OCI-LY1 (cell line): Measurements from ENCODE around the gene DDR2.

Source experiments
- H2AFZ ChIP-seq: fragments of 200-600 bp; sonication (generic), shearing (Covaris generic); 2 replicates; pipeline ENCODE4 v1.6.0; 2014; ENCODE audit warnings: antibody characterized with exemption, mild to moderate bottlenecking, low read length
- H3F3A ChIP-seq: fragments of 200-600 bp; sonication (generic), shearing (Covaris generic); 2 replicates; pipeline ENCODE4 v1.6.0; 2014; ENCODE audit warnings: mild to moderate bottlenecking, antibody characterized with exemption, low read length, moderate library complexity; ENCODE audit not compliant: insufficient read depth
- H3K27ac ChIP-seq: fragments of 200-600 bp; sonication (generic); 2 replicates; pipeline ENCODE4 v1.5.1; 2014; ENCODE audit warnings: low read length, mixed run types, mild to moderate bottlenecking, low read depth; ENCODE audit not compliant: poor library complexity, severe bottlenecking
- H3K27me3 ChIP-seq: fragments of 200-600 bp; sonication (generic); 2 replicates; pipeline ENCODE4 v1.6.0; 2014; ENCODE audit warnings: antibody characterized with exemption, mild to moderate bottlenecking, low read length, moderate library complexity; ENCODE audit not compliant: insufficient read depth
- H3K36me3 ChIP-seq: fragments of 200-600 bp; sonication (generic); 2 replicates; pipeline ENCODE4 v1.6.1; 2014; ENCODE audit warnings: mild to moderate bottlenecking, antibody characterized with exemption, low read length, moderate library complexity, mixed read lengths; ENCODE audit not compliant: insufficient read depth
- H3K4me1 ChIP-seq: fragments of 200-600 bp; sonication (generic); 2 replicates; pipeline ENCODE4 v1.5.1; 2014; ENCODE audit warnings: mild to moderate bottlenecking, low read length, moderate library complexity; ENCODE audit not compliant: insufficient read depth, severe bottlenecking
- H3K4me2 ChIP-seq: fragments of 200-600 bp; sonication (generic), shearing (Covaris generic); 2 replicates; pipeline ENCODE4 v1.6.1; 2014; ENCODE audit warnings: low read length
- H3K4me3 ChIP-seq: fragments of 200-600 bp; sonication (generic); 2 replicates; pipeline ENCODE4 v1.5.1; 2014; ENCODE audit warnings: low read length, low read depth, mild to moderate bottlenecking, mixed read lengths; ENCODE audit not compliant: poor library complexity, severe bottlenecking
- H3K79me2 ChIP-seq: fragments of 200-600 bp; shearing (Covaris generic); 2 replicates; pipeline ENCODE4 v1.6.1; 2016; ENCODE audit warnings: mixed run types, low read length, mixed read lengths; ENCODE audit not compliant: insufficient read depth
- H3K9ac ChIP-seq: fragments of 200-600 bp; sonication (generic), shearing (Covaris generic); 2 replicates; pipeline ENCODE4 v1.6.1; 2014; ENCODE audit warnings: mild to moderate bottlenecking, low read length, mixed read lengths
- H3K9me2 ChIP-seq: fragments of 200-600 bp; sonication (generic), shearing (Covaris generic); 2 replicates; pipeline ENCODE4 v1.6.1; 2014; ENCODE audit warnings: low read depth, mild to moderate bottlenecking, low read length, mixed read lengths
- H3K9me3 ChIP-seq: fragments of 200-600 bp; shearing (Covaris generic); 2 replicates; pipeline ENCODE4 v1.6.1; 2014; ENCODE audit warnings: low read length, mixed read lengths
- H4K20me1 ChIP-seq: fragments of 200-600 bp; sonication (generic), shearing (Covaris generic); 2 replicates; pipeline ENCODE4 v1.6.0; 2016; ENCODE audit warnings: mild to moderate bottlenecking, low read length; ENCODE audit not compliant: insufficient read depth
- CTCF ChIP-seq: fragments of 200-600 bp; sonication (generic), shearing (Covaris generic); IDR thresholded peaks from 2 replicates; pipeline ENCODE4 v1.5.1; 2017; ENCODE audit warnings: mild to moderate bottlenecking, antibody characterized with exemption, low read length, moderate library complexity, mixed read lengths
- EZH2 ChIP-seq: fragments of 200-600 bp; sonication (generic), shearing (Covaris generic); IDR thresholded peaks from 2 replicates; pipeline ENCODE4 v1.8.0; 2017; ENCODE audit warnings: borderline replicate concordance, mixed run types, mild to moderate bottlenecking, antibody characterized with exemption, low read length, moderate library complexity, mixed read lengths

The DDR2 gene

GRCh38 chr1:162687870-162688269 lies 55.6 kb downstream of the DDR2 start:
- H3K9me2 ChIP-seq = no peaks in the 10 kb centered on the region
- H3K4me1 ChIP-seq = no peaks in the 10 kb centered on the region
- no peaks in the 10 kb centered on the region for H3K9me3 ChIP-seq
- no peak overlapping the region for H2AFZ ChIP-seq
- no peak overlapping the region for H3K4me3 ChIP-seq
- no peak overlapping the region for H3K27ac ChIP-seq
- no peak overlapping the region for H3K4me2 ChIP-seq
- no peaks in the 10 kb centered on the region for H4K20me1 ChIP-seq
- no peaks in the 10 kb centered on the region for H3K36me3 ChIP-seq
- H3F3A ChIP-seq = no peaks in the 10 kb centered on the region
- no peak overlapping the region for H3K9ac ChIP-seq
- no peaks in the 10 kb centered on the region for H3K27me3 ChIP-seq
- H3K79me2 ChIP-seq = no peaks in the 10 kb centered on the region
- TF ChIP-seq CTCF = no peak
- TF ChIP-seq EZH2 = no peak

GRCh38 chr1:162688521-162688920 lies 56.3 kb downstream of the DDR2 start:
- no peak for TF ChIP-seq EZH2
- TF ChIP-seq CTCF = no peak

GRCh38 chr1:162688931-162689330 lies 56.7 kb downstream of the DDR2 start:
- Histone ChIP-seq H3K79me2 (no peaks in the 10 kb centered on the region), H3F3A (no peaks in the 10 kb centered on the region), H2AFZ (no peak overlapping the region), H3K4me3 (no peak overlapping the region), H3K9ac (no peak overlapping the region), H3K4me2 (no peak overlapping the region), H3K9me3 (no peaks in the 10 kb centered on the region), H3K4me1 (no peaks in the 10 kb centered on the region), H3K9me2 (no peaks in the 10 kb centered on the region), H3K27me3 (no peaks in the 10 kb centered on the region), H4K20me1 (no peaks in the 10 kb centered on the region), H3K27ac (no peak overlapping the region), H3K36me3 (no peaks in the 10 kb centered on the region)
- TF ChIP-seq EZH2 (no peak), CTCF (no peak)

More at GRCh38 chr1:162688521-162688920, 56.3 kb downstream of the DDR2 start:
- Histone ChIP-seq H3K4me1 (no peaks in the 10 kb centered on the region), H3K9ac (no peak overlapping the region), H2AFZ (no peak overlapping the region), H3K27me3 (no peaks in the 10 kb centered on the region), H3K27ac (no peak overlapping the region), H4K20me1 (no peaks in the 10 kb centered on the region), H3K79me2 (no peaks in the 10 kb centered on the region), H3K9me3 (no peaks in the 10 kb centered on the region), H3K4me2 (no peak overlapping the region), H3K4me3 (no peak overlapping the region), H3K36me3 (no peaks in the 10 kb centered on the region), H3K9me2 (no peaks in the 10 kb centered on the region), H3F3A (no peaks in the 10 kb centered on the region)
